Glomerular visceral epithelial cell (primary cell): ENCODE results near the gene SDHA.

Experiments
- DNase-seq: peaks from one replicate; pipeline ENCODE4 v3.0.0-alpha.2; 2016; ENCODE audit errors: extremely low spot score

The SDHA gene

DNA sequence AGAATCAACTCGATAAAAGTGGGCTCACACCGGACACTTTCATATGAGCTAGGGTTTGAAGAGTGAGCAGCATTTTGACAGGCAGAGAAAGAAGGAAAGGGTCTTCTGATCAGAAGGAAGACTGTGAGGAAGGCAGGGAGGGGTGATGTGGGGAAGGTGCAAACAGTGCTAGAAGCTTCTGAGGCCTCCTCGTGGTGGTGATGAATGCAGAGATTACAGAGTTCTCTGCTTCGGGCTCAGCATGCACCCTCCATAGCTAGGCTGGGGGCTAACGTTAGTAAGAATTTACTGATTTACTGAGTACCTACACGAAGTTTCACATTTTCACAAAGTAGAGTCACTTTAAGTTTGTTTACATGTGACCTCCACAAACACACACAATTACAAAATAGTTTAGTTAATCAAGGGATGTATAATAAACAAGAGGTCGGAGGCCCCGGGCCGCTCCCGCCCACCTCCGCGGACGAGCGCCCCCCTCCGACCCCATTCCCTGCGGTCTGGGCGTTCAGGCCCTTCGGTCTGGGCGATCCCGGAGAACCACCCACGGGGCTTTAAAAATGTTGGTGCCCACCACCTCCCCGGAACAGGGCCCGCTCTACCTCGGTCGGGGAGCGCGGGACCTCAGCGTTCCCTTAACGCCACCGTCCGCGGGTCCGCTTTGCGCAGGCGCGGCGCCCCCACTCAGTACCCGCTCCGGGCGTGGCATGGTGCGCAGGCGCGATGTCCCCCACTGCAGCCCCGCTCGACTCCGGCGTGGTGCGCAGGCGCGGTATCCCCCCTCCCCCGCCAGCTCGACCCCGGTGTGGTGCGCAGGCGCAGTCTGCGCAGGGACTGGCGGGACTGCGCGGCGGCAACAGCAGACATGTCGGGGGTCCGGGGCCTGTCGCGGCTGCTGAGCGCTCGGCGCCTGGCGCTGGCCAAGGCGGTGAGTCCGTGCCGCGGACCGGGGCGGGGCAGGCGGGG lies at the start of gene SDHA, which contains the start of gene CCDC127:
Gene SDHA (plus strand): TSS at position 827 of the 963 bp plus-strand sequence. CDS start 36 bp downstream, at position 863.
Gene CCDC127 (minus strand): TSS at position 660 of the 963 bp plus-strand sequence. CDS start 1,304 bp downstream, outside the sequence.
- peak; percentile 97 for DNase-seq

DNA sequence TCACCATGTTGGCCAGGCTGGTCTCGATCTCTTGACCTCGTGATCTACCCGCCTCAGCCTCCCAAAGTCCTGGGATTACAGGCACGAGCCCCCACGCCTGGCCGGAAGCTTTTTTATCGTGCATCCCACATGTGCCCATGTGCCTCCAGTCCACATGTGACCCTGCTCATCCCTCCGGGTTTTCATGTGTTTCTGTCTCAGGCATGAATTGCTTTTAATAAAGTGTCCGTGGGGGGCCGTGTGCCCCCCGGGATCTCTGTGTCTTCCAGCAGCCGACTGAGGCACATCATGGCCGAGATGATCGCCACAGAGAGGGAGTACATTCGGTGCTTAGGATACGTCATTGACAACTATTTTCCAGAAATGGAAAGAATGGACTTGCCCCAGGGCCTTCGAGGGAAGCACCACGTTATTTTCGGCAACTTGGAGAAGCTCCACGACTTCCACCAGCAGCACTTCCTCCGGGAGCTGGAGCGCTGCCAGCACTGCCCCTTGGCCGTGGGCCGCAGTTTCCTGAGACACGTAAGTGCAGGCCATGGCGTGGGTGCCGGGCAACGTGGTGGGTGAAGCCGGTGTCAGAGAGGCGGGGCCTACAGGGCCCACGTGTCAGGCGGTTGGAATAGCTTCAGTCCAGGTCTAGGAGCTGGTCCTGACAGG lies 48.9 kb upstream of the SDHA start:
- DNase-seq, result peak; percentile 24

DNA sequence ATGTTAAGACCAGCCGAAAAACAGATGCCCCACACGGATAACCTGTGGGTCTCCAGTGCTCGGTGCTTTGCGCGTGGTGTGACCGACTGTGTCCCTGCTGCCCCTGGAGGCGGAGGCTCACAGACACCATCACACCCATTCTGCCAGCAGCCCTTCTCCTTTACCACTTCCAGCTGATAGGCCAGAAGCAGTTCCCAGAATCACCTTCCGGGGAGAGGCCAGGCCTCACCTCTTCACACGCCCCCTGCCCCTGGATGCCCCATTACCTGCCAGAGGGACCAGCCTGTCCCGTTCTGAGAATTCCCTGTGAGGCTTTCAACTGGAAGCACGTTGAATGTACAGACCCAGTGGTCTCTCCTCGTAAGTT lies 48.4 kb upstream of the SDHA start:
- no peak for DNase-seq

DNA sequence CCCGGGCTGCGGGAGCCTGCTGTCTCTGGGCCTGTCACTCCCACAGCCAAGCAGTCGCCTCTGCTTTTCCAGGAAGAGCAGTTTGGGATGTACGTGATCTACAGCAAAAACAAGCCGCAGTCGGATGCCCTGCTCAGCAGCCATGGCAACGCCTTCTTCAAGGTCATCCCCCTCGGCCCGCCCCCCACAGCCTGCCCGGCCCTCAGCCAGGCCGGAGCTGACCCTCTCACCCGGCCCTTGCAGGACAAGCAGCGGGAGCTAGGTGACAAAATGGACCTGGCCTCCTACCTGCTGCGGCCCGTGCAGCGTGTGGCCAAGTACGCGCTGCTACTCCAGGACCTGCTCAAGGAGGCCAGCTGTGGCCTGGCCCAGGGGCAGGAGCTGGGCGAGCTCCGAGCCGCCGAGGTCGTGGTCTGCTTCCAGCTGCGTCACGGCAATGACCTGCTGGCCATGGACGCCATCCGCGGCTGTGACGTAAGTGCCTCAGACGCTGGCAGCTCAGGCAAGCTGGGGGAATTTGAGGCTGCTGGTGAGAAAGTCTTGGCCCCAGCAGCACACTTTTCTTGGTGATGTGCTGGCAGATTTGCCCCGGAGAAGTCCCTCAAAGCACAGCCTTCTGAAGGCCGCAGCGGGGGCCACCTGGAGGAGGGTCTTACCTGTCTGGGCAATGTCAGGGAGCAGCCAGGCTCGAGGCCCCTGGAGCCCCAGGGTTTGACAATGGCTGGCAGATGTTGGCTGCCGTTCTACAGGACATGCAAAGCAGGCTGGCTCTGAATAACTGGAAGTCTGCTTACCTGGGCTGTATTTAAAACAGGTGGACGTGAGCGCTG lies 46.9 kb upstream of the SDHA start:
- no peak for DNase-seq

DNA sequence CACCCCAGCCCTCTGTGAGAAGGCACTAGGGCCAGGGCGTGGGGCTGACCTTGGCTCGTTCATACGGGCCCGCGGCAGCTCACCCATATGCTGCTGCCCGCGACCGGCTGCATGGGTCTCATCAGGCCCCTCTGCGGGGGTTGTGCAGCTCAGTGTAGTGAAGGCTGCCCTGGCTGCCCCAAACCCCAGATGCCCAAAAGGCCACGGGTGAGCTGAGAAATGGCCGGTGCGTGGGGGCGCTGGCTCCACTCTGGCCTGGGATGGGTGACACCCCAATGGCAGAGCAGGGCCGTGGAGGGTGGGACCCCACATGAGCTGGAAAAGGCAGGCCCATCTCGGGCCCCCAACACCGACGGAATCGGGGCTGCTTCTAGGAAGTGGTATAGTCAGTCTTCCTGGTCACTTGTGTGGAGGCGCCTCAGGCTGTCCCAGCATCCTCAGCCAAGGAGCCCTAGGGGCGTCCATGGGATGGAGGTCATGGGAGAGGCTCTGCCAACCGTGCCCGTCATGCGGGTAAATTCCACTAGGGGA lies 46.3 kb upstream of the SDHA start:
- no peak for DNase-seq

DNA sequence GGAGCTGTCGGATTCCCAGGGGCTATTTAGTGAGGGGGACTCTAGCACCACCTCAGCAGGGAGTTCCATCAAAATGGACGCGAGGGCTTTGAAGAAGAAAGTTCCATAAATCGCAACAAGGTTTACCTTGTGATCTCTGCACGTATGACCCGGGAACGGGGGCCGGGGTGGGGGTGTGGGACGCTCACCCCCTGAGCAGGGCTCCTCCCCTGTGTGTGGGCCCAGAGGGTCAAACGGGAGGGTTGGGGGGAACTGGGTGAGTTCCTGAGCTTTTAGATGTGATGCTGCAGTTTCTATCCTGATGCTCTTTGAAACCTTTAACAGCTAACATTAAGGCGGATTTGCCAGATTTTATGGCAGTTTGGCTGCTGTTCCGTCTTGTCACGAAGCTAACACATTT lies 45.7 kb upstream of the SDHA start:
- DNase-seq, result no peak

DNA sequence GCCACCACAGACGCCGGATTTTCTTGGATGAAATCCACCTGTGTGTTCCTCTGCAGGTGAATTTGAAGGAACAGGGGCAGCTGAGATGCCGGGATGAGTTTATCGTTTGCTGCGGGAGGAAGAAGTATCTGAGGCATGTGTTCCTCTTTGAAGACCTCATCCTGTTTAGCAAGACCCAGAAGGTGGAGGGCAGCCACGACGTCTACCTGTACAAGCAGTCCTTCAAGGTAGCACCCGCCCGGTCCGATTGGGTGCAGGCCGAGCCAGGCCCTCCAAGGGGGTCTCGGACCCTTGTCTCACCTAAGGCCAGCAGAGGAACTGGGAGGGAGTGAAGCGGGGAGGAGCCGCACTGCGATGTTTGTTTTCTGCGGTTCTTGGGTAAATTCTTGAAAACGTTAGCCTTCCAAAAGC lies 45.3 kb upstream of the SDHA start:
- no peak for DNase-seq

DNA sequence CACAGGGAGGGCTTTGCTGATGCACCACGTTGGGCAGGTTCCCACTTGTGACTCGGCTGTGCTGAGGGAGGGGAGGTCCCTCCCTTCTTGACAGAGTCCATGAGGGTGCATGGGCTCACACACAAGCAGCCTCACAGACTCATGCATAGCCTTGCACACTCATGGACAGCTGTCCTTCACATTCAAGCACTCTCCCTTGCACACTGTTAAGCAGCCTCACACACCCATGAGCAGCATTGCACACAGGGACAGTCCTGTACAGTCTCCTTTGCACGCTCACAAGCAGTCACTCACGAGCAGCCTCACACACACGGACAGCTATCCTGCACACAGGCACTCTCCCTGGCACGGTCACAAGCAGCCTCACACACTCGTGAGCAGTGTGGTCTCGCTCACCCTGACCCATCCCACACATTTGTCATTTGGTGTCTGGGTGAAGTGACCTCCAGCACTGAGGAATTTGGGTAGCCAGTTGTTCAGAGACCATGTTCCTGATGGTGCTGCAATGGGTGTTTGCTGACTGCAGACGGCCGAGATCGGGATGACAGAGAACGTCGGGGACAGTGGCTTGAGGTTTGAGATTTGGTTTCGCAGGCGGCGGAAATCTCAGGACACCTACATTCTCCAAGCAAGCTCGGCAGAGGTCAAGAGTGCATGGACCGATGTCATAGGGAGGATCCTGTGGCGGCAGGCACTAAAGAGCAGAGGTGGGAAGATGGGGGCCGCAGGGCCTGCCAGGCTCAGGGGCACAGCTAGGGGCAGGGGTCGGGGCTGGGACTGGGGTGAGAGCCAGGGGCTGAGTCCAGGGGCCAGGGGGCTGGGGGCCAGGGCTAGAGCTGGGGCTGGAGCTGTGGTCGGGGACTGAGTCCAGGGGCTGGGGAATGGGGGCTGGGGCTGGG lies 44.5 kb upstream of the SDHA start:
- no peak for DNase-seq

DNA sequence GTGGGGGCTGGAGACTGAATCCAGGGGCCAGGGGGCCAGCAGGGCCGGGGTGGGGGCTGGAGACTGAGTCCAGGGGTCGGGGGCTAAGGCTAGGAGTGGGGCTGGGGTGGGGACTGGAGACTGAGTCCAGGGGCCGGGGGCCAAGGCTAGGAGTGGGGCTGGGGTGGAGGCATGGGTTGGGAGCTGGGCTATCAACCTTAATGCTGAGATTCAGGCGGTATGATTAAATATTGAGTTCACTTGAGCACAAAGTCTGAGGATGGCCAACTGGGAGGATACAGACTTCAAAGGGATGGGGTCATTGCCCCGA lies 43.9 kb upstream of the SDHA start:
- DNase-seq, result no peak

DNA sequence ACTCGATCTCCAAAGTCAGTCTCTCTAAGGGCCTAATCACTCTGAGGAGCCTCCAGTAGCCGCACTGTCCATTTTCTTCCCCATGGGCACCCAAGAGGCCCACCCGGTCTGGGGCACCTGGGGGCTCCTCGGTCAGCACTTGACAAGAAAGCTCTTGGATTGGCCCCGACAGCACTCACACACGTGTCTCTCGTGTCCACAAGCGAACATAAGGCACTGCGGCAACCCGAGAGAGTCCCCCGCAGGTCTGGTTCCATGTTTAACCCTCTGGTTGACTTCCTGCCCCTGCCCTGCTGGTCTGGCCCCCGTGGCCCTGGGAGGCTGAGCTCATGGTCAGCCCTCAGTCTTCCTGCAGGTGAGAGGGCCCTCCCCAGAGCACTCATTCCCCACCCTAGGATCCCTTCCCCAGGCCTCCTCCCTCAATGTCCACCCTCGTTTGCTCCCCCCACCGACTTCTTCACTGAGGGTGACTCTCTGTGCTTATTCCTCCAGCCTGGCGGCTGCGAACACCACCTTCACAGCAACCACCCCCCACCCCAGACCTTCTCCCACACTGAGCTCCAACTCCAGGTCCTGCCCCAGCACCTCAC lies 43.1 kb upstream of the SDHA start:
- DNase-seq, result no peak

DNA sequence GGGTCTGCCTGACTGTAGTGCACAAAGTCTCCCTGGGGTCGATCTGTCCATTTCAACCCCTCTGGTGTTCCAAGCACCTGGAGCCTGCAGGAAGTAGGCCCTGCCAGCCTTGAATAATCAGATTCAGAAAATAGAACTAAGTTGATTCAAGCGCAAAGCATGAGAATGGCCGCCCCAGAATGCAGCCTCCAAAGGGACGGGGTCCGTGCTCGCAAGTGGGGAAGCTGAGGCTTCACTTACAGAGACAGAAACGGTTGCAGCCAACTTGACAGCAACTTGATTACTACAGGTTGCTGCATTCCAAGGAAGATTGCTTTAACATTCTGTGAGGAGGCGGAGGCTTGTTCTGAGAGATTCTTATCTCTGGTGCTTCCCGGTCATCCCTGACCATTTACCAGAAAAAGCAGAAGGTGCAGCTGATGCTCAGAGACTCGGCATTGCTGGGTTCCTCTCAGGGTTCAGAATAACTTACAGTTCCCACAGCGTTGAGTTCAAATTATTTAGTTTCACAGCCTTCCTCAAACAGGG lies 41.8 kb upstream of the SDHA start:
- no peak for DNase-seq

DNA sequence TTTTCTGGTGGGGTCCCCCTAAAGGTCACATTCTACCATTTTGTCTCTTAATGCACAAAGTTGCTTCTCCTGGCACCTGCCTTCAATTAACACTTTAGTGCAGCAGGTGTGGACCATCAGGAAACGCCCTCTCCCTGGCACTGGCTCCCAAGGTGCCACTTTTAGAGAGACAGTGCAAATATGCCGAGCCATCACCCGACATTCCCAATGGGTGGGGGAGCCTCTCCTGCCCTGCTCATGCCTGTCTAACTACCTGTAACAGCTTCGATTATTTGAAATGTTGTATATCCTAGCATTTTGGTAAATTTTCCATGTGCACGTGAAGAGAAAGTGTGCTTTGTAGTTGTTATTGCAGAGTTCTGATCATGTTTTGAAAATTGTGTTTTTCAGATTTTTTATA lies 40.0 kb upstream of the SDHA start:
- DNase-seq, result no peak

DNA sequence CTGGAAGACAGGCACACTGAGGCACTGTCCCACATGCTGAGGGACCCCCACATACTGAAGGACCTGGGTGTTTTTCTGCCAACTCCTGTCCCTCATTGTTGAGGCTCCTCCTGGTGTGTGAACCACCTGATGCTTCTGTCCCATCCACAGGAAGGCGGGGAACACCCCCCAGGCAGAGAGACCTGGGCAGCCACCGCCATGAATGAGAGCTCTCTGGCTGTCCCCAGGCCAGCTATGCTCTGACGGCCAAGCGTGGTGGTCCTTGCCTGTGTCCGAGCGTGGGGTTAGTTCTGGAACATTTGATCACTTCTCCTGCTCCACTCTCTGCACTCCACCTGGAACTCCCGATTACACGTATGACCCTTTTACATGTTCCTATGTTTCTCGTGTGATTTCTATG lies 38.7 kb upstream of the SDHA start:
- DNase-seq, result no peak

DNA sequence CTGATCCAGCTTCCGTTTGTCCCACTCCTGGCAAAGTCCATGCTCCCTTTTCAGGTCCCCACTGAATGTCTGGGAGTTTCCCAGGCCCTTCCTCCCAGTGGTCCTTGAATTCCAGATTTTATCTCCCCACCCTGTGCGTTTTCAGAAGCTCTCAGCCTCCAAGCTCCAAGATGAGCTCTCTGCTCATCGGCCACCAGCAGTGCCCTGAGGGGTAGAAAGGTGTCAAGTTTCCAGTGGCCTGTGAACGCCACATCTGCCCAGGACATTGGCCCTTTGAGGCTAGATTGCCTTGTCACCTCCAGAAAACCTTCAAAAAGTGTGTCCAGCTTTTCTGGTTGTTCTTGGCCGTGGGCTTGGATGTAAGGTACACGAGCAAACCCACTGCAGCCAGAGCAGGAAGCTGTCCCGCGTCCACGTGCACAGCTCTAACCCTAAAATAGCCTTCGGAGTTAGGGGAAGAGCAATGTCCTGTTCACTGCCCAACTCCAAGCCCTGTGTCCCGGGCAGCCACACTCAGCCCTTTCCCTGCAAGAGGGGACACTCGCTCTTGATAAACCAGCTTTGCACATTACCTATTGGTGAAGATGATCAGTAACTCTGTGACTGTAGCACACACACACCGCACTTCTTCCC lies 37.7 kb upstream of the SDHA start:
- no peak for DNase-seq

DNA sequence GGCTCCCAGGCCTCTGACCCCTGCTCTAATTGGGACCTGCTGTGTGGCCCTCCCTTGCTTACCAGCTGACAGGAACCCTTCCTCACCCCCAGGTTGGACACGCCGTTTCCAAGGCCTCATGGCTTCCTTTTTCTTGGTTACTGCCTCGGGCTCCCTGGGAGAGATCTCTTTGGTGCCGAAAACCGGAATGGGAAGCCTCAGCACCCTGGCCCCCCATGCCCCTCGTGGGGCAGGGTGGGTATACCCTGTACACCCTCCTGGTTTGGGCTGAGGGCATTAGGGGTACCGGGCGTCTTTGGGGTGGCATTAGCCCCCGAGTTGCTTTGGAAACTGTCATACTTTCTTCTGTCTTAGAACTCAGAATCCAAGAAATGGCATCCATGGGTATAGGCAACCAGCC lies 37.0 kb upstream of the SDHA start:
- no peak for DNase-seq

DNA sequence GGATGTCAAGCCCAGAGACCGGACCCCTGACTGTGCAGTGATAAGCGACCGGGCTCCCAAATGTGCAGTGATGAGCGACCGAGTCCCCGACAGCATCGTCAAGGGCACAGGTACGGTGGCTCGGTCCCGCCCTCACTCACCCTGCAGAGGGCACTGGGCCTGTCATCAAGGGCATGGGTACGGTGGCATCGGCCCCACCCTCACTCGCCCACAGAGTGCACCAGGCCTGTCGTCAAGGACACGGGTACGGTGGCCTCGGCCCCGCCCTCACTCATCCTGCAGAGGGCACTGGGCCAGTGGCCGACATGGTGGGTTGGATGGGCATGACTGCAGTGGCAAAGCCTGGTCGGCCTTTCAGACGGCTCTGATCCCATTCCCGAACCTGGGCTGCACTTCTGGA lies 36.6 kb upstream of the SDHA start:
- no peak for DNase-seq

DNA sequence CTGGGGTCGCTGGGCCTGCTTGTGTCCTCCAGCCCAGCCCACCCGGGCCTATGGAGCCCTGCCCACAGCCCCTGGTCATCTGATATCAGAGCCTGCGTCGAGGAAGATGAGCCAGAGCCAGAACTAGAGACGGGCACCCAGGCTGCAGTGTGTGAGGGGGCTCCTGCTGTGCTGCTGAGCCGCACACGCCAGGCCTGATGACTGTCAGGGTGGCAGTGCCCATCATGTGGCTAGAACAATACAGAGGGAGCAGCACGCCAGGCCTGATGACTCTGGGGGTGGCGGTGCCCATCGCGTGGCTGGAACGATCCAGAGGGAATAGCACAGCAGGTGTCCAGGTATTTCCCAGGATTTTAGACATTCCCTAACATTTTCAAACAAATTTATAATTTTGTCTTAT lies 36.0 kb upstream of the SDHA start:
- DNase-seq, result no peak

DNA sequence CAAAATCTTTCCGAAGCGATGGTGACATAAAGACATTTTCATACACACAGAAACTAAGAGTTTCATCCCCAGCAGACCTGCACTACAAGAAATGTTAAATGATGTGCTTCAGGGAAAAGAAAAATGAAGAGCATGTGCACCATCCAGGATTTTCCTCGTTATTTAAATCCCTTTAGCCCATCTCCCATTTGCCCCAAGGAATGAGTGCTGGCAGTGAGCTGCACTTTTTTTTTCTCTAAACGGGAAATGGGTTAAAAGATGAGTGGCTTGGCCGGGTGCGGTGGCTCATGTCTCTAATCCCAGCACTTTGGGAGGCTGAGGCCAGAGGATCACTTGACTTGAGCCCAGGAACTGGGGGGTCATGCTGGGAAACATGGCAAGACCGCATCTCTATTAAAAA lies 33.6 kb upstream of the SDHA start:
- no peak for DNase-seq

DNA sequence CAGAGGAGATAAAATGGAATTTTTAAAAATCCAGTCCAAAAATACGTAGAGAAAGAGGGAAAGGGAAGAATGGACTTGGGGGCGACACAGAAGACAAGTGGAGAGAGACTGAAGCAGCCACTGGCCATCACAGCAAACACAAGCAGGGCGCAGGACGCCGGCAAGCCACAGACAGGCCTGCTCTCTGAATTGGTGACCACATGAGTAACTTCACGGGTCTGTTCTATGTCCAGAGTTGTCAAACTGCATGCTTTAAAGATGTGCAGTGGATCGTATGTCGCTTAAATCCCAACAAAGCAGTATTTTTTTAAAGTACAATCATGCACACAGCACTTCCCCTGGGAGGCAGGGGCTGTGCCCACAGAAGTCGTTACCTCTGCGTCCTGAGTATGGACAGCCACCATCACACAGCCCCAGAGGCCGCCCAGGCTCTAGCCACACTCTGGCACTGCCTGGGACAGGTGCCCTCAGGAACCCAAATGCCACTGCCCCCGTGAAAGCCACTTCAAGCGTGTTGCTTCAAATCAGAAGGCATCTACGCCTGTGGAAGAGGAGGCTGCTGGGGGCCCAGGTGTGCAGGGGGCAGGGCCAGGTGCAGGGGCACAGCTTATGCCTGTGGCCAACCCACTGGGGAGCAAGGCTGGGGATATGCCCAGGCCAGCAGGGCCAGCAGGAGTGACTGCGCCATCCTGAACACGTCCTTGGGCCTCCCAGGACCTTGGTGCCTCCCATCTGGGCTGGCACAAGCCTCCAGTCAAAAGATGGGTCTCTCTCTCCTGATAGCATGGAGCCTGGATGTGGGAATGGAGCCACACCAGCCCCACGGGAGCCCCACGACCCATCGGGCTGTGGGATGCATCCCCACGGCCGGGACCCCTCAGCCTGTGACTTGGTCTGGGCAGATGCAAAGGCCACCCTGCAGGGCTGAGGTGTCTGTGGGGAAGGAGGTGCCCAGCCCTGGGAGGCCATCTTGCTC lies 32.7 kb upstream of the SDHA start:
- no peak for DNase-seq
